Thyroid gland (tissue), 4 donors: Measurements from ENCODE around the gene SGF29.

Experiments used
- CTCF ChIP-seq, 6 experiments: fragments of 200-600 bp in 3 of 6; fragments of 450-650 bp in 3 of 6; sonication (generic) in 3 of 6; IDR thresholded peaks; one replicate each; pipeline ENCODE4 v1.5.1; 2016 to 2019; ENCODE audit warnings: antibody characterized with exemption in 6 of 6, mild to moderate bottlenecking in 2 of 6, inconsistent platforms in 1 of 6, moderate library complexity in 1 of 6
- POLR2A ChIP-seq, 2 donors: fragments of 450-650 bp; IDR thresholded peaks; one replicate each; pipeline ENCODE4 v1.6.1; 2017; ENCODE audit warnings: antibody characterized with exemption in 2 of 2, mild to moderate bottlenecking in 2 of 2, moderate library complexity in 1 of 2

- no peak for TF ChIP-seq CTCF (IDR thresholded peaks at IDR 0.05)
- no peak for TF ChIP-seq POLR2A (IDR thresholded peaks at IDR 0.05)
These were observed 16.6 kb upstream of the SGF29 start for GRCh38 chr16:28537076-28537475.
